ENCODE results near the gene ERICH4. TPM values are rescaled to one million over a fixed set of nuclear protein-coding genes. Genes with fewer than 3 reads are reported as not detected.
"Not testable (repeated sequence)": the region's sequence is repeated elsewhere in the genome, so short reads cannot be mapped to it uniquely, and the experiment has no call there.

The ERICH4 gene
- total and polyA plus RNA-seq, 8 donors = not detected

DNA sequence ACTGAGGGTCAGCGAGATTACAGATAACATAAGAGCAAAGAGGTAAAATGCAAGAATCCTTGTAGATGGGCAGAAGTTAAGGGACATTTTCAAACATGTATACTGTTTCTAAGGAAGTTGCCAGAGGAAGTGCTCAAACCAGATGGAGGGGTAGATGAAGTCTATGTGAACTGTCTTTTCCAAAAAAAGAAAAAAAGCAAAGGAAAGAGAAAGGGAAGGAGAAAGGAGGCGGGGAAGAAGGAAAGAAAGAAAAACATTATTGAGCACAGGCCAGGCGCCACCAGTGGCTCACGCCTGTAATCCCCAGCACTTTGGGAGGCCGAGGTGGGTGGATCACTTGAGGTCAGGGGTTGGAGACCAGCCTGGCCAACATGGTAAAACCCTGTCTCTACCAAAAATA, 8.5 kb upstream of the ERICH4 start:
- peaks cover 30 to 78% (median 75%) of the 10 kb centered on the region in 4 donors for H3K36me3 ChIP-seq
- H3K4me3 ChIP-seq = no peak overlapping the region
- peaks cover 0 to 15% (median 14%) of the 10 kb centered on the region in 4 donors for H3K4me1 ChIP-seq
- WGBS, 5 donors = 74 to 77% (median 75%) methylated on average over 5 of the region's 5 CpGs
- H3K27me3 ChIP-seq = no peaks in the 10 kb centered on the region
- TF ChIP-seq POLR2AphosphoS5 (IDR thresholded peaks at IDR 0.05) = no peak
- TF ChIP-seq, protein P1, sequence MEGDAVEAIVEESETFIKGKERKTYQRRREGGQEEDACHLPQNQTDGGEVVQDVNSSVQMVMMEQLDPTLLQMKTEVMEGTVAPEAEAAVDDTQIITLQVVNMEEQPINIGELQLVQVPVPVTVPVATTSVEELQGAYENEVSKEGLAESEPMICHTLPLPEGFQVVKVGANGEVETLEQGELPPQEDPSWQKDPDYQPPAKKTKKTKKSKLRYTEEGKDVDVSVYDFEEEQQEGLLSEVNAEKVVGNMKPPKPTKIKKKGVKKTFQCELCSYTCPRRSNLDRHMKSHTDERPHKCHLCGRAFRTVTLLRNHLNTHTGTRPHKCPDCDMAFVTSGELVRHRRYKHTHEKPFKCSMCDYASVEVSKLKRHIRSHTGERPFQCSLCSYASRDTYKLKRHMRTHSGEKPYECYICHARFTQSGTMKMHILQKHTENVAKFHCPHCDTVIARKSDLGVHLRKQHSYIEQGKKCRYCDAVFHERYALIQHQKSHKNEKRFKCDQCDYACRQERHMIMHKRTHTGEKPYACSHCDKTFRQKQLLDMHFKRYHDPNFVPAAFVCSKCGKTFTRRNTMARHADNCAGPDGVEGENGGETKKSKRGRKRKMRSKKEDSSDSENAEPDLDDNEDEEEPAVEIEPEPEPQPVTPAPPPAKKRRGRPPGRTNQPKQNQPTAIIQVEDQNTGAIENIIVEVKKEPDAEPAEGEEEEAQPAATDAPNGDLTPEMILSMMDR (IDR thresholded peaks at IDR 0.05) = no peak
- TF ChIP-seq EP300 (IDR thresholded peaks at IDR 0.05) = no peak
- no peak for TF ChIP-seq POLR2A (IDR thresholded peaks at IDR 0.05)
- no peak for DNase-seq
- intact Hi-C loops (cut with DNase I; ENCODE audit: low total_unique reads) = no loop called here
- no peaks in the 10 kb centered on the region for H3K9me3 ChIP-seq
- H3K27ac ChIP-seq = no peak overlapping the region

DNA sequence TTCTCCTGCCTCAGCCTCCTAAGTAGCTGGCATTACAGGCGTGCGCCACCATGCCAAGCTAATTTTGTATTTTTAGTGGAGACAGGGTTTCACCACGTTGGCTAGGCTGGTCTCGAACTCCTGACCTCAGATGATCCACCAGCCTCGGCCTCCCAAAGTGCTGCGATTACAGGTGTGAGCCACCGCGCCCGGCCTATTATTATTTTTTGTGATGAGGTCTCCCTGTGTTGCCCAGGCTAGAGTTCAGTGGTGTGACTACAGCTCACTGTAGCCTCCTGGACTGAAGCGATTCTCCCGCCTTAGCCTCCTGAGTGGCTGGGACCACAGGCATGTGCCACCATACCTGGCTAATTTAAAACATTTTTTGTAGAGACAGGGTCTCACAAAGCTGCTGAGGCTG, 7.6 kb upstream of the ERICH4 start:
- Histone ChIP-seq H3K4me1 (peaks cover 0 to 20% (median 17%) of the 10 kb centered on the region in 4 donors), H3K36me3 (peaks cover 30 to 72% (median 71%) of the 10 kb centered on the region in 4 donors)
- intact Hi-C loops (cut with DNase I; ENCODE audit: low total_unique reads) = not testable (repeated sequence)

DNA sequence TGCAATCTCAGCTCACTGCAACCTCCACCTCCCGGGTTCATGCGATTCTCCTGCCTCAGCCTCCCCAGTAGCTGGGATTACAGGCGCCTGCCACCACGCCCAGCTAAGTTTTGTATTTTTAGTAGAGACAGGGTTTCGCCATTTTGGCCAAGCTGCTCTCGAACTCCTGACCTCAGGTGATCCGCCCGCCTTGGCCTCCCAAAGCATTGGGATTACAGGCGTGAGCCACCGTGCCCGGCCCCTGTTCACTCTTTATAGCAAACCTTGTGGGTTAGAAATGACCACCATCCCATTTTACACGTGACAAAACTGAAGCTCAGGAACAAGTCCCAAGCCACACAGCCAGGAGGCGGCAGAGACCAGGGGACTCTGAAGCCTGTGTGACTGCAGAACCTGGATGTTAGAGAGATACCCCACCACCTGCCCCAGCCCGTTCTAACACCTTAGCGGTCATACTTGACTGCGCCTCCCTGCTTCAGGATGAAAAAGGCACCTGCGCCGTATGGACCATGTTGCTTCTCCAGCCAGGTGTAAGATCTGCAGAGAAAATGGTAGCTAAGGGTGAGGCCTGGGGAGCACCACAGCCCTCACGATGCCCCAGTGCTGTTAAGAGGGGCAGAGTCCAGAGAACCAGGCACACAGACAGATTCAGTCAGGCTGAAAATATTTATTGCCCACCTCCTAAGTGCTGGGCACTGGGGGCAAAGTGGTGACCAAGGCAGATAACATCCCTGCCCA, 6.9 kb upstream of the ERICH4 start:
- intact Hi-C loops (cut with DNase I; ENCODE audit: low total_unique reads) = no loop called here
- no peak overlapping the region for H3K4me3 ChIP-seq
- no peak for DNase-seq

More for the DNA sequence above, 7.6 kb upstream of the ERICH4 start:
- DNase-seq, H3K27ac ChIP-seq, H3K4me3 ChIP-seq, H3K27me3 ChIP-seq, H3K9me3 ChIP-seq: not testable (repeated sequence)
- 95 to 99% (median 98%) methylated on average over 8 to 11 of the region's 11 CpGs for WGBS, 5 donors

DNA sequence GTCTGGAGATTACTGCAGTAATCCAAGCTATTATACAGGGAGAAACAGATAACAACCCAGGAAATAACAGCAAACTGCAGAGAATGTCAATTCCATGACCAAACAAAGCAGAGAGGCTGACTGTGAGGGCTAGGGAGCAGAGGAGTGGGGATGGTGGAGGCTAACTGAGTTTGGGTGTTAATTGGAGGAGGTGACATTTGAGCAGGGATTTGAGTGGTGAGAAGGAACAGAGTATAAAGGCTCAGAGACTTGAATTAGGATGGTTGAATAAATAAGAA, 6.3 kb upstream of the ERICH4 start:
- H3K27me3 ChIP-seq = peaks cover 0 to 4% (median 0%) of the 10 kb centered on the region in 3 donors
- DNase-seq = no peak
- no peaks in the 10 kb centered on the region for H3K9me3 ChIP-seq
- H3K36me3 ChIP-seq = peaks cover 26 to 61% (median 59%) of the 10 kb centered on the region in 4 donors
- TF ChIP-seq EP300 (IDR thresholded peaks at IDR 0.05) = no peak
- intact Hi-C loops (cut with DNase I; ENCODE audit: low total_unique reads) = no loop called here
- H3K4me1 ChIP-seq = peaks cover 0 to 20% (median 17%) of the 10 kb centered on the region in 4 donors
- no peak overlapping the region for H3K27ac ChIP-seq
- no peak overlapping the region for H3K4me3 ChIP-seq

More for the DNA sequence above, 6.9 kb upstream of the ERICH4 start:
- no peaks in the 10 kb centered on the region for H3K27me3 ChIP-seq
- H3K4me1 ChIP-seq = peaks cover 0 to 20% (median 17%) of the 10 kb centered on the region in 4 donors
- H3K36me3 ChIP-seq = peaks cover 30 to 66% (median 64%) of the 10 kb centered on the region in 4 donors
- H3K9me3 ChIP-seq = no peaks in the 10 kb centered on the region
- H3K27ac ChIP-seq = no peak overlapping the region
- 91 to 96% (median 95%) methylated on average over 18 to 19 of the region's 19 CpGs for WGBS, 5 donors
- TF ChIP-seq, protein P1 (IDR thresholded peaks at IDR 0.05) = no peak

DNA sequence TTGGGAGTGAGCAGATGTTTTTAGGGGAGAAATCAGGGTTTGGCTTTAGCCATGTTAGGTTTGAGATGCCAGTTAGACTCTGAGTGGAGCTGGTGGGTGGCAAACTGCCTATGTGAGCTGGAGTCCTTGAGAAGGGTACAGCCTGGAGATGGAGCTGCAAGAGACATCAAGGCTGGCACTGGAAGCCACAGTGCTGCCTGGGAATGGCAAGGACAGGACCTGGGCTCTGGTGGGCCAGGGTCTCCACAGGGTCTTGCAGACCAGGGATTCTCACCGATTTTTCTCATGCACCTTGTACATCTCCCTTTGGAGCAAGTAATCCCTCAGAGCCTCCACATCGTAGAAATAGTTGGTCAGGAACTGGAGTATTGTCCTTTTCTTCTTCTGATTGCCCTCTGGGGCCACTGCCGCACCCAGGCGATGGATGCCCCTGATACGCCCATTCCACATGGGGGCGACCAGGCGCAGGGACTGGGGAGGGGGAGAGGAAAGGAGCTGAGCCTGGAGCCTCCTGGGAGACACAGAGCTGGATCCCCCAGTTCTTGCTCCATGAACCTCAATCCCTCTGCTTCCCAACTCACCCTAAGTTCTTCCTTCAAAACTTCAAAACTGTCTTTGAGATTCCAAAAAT, 4.9 kb upstream of the ERICH4 start:
- no peak overlapping the region for H3K27ac ChIP-seq
- DNase-seq = no peak

More for the DNA sequence above, 4.9 kb upstream of the ERICH4 start:
- Histone ChIP-seq H3K36me3 (peaks cover 13 to 47% (median 45%) of the 10 kb centered on the region in 4 donors), H3K27me3 (peaks cover 0 to 16% (median 0%) of the 10 kb centered on the region in 3 donors), H3K4me3 (no peak overlapping the region), H3K9me3 (no peaks in the 10 kb centered on the region), H3K4me1 (peaks cover 0 to 20% (median 17%) of the 10 kb centered on the region in 4 donors)
- WGBS, 5 donors = 88 to 94% (median 90%) methylated on average over 6 to 7 of the region's 7 CpGs
- intact Hi-C loops (cut with DNase I; ENCODE audit: low total_unique reads) = no loop called here
- TF ChIP-seq POLR2AphosphoS5 (IDR thresholded peaks at IDR 0.05) = no peak
- no peak for TF ChIP-seq EP300 (IDR thresholded peaks at IDR 0.05)
- TF ChIP-seq, protein P1 (IDR thresholded peaks at IDR 0.05) = no peak
- TF ChIP-seq POLR2A (IDR thresholded peaks at IDR 0.05) = no peak
